H7 (cell line): ENCODE measurements around the gene BEST1. TPM values are rescaled to one million over a fixed set of nuclear protein-coding genes. Genes with fewer than 3 reads are reported as not detected.
"Not testable (repeated sequence)": the region's sequence is repeated elsewhere in the genome, so short reads cannot be mapped to it uniquely, and the experiment has no call there.

ENCODE experiments used
- DNase-seq: peaks from one replicate; pipeline ENCODE4 v3.0.0; 2012
- H3K27me3 ChIP-seq: 2 replicates; pipeline ENCODE4 v1.6.0; 2011; ENCODE audit warnings: mild to moderate bottlenecking, low read length; ENCODE audit not compliant: control insufficient read depth, insufficient read depth
- H3K36me3 ChIP-seq: replicated peaks from 2 replicates; pipeline ENCODE4 v1.5.1; 2011; ENCODE audit warnings: low read length; ENCODE audit not compliant: control insufficient read depth, insufficient read depth
- H3K4me3 ChIP-seq: 2 replicates; pipeline ENCODE4 v1.5.1; 2011; ENCODE audit warnings: low read depth, mild to moderate bottlenecking, control low read depth, low read length, moderate library complexity; ENCODE audit not compliant: insufficient read depth
- total RNA-seq: library from RNA; depleted of rRNA; stranded (reverse); fragments of >200 nt; shearing (Covaris generic); gene quantifications from 2 replicates; pipeline ENCODE4 v1.2.3, GENCODE V29; 2014

The BEST1 gene
- total RNA-seq, 1 experiment from 2014 or later, result 0.45 TPM

- DNase-seq, result peak; percentile 90
- Histone ChIP-seq H3K4me3 (no peak overlapping the region), H3K27me3 (no peaks in the 10 kb centered on the region), H3K36me3 (no peaks in the 10 kb centered on the region)
These were observed 749 bp upstream of the BEST1 start for GRCh38 chr11:61949169-61950034.

- DNase-seq, result peak; percentile 34
- Histone ChIP-seq H3K36me3 (no peaks in the 10 kb centered on the region), H3K4me3 (no peak overlapping the region), H3K27me3 (peaks cover 20% of the 10 kb centered on the region)
These were observed 1.5 kb downstream of the BEST1 start for GRCh38 chr11:61951484-61952135.

- H3K4me3 ChIP-seq, result no peak overlapping the region
- H3K36me3 ChIP-seq, result no peaks in the 10 kb centered on the region
- H3K27me3 ChIP-seq, result peaks cover 20% of the 10 kb centered on the region
- no peak for DNase-seq
These were observed 2.7 kb downstream of the BEST1 start for GRCh38 chr11:61952882-61953281.

- not testable (repeated sequence) for H3K4me3 ChIP-seq, DNase-seq
- H3K27me3 ChIP-seq, result peaks cover 20% of the 10 kb centered on the region
These were observed 3.5 kb downstream of the BEST1 start for GRCh38 chr11:61953632-61954031.

GRCh38 chr11:61954106-61954850 lies 4.1 kb downstream of the BEST1 start:
- no peak overlapping the region for H3K4me3 ChIP-seq
- peaks cover 20% of the 10 kb centered on the region for H3K27me3 ChIP-seq
- H3K36me3 ChIP-seq, result no peaks in the 10 kb centered on the region
- no peak for DNase-seq

More at GRCh38 chr11:61953632-61954031, 3.5 kb downstream of the BEST1 start:
- not testable (repeated sequence) for H3K36me3 ChIP-seq

GRCh38 chr11:61954851-61955421 lies 4.8 kb downstream of the BEST1 start:
- peaks cover 20% of the 10 kb centered on the region for H3K27me3 ChIP-seq
- peak; percentile 94 for DNase-seq
- H3K4me3 ChIP-seq, result peak overlapping the region; percentile 40
- no peaks in the 10 kb centered on the region for H3K36me3 ChIP-seq

- Histone ChIP-seq H3K36me3 (no peaks in the 10 kb centered on the region), H3K27me3 (peaks cover 20% of the 10 kb centered on the region), H3K4me3 (peak overlapping the region; percentile 40)
- DNase-seq, result peak; percentile 94
These were observed 5.4 kb downstream of the BEST1 start for GRCh38 chr11:61955422-61956135.

GRCh38 chr11:61956191-61957020 lies 6.3 kb downstream of the BEST1 start:
- Histone ChIP-seq H3K4me3 (no peak overlapping the region), H3K36me3 (no peaks in the 10 kb centered on the region; the same call in 1 of the 2 replicates), H3K27me3 (peaks cover 20% of the 10 kb centered on the region)
- DNase-seq, result peak; percentile 19

GRCh38 chr11:61957021-61957770 lies 7.0 kb downstream of the BEST1 start:
- peaks cover 20% of the 10 kb centered on the region for H3K27me3 ChIP-seq
- H3K36me3 ChIP-seq, result no peaks in the 10 kb centered on the region; the same call in 1 of the 2 replicates
- H3K4me3 ChIP-seq, result no peak overlapping the region
- DNase-seq, result peak; percentile 16

- no peaks in the 10 kb centered on the region; the same call in 1 of the 2 replicates for H3K36me3 ChIP-seq
- no peak overlapping the region for H3K4me3 ChIP-seq
- peak; percentile 20 for DNase-seq
- H3K27me3 ChIP-seq, result peaks cover 20% of the 10 kb centered on the region
These were observed 8.4 kb downstream of the BEST1 start for GRCh38 chr11:61958590-61958989.

GRCh38 chr11:61959114-61959513 lies 9.0 kb downstream of the BEST1 start:
- DNase-seq, result peak; percentile 37
- peaks cover 20% of the 10 kb centered on the region for H3K27me3 ChIP-seq
- H3K36me3 ChIP-seq, result peaks cover 2% of the 10 kb centered on the region; the same call in 1 of the 2 replicates
- no peak overlapping the region for H3K4me3 ChIP-seq

- Histone ChIP-seq H3K36me3 (peaks cover 4% of the 10 kb centered on the region), H3K4me3 (no peak overlapping the region), H3K27me3 (peaks cover 17% of the 10 kb centered on the region)
- DNase-seq, result peak; percentile 13
These were observed 9.5 kb downstream of the BEST1 start for GRCh38 chr11:61959678-61960077.
